Lower leg skin (tissue), 3 donors: Measurements from ENCODE around the gene TRMT10C.

Experiments
- CTCF ChIP-seq, 3 donors: fragments of 450-650 bp; IDR thresholded peaks; one replicate each; pipeline ENCODE4 v1.5.1; 2016; ENCODE audit warnings: antibody characterized with exemption in 3 of 3, mild to moderate bottlenecking in 3 of 3, moderate library complexity in 2 of 3
- POLR2A ChIP-seq, 2 donors: fragments of 450-650 bp; IDR thresholded peaks; one replicate each; pipeline ENCODE4 v1.6.1; 2016 to 2017; ENCODE audit warnings: antibody characterized with exemption in 2 of 2, mild to moderate bottlenecking in 1 of 2, moderate library complexity in 1 of 2

- no peak for TF ChIP-seq POLR2A (IDR thresholded peaks at IDR 0.05)
- TF ChIP-seq CTCF (IDR thresholded peaks at IDR 0.05), result no peak
These were observed 12.9 kb downstream of the TRMT10C start for GRCh38 chr3:101574388-101575112.
